Measurements from ENCODE around the gene IGFALS. TPM values are rescaled to one million over a fixed set of nuclear protein-coding genes. Genes with fewer than 3 reads are reported as not detected.

The IGFALS gene
- total RNA-seq, 4 donors from 2014 or later: 0.19 to 0.50 TPM; not detected in 2

- ATAC-seq (ENCODE audit: low FRiP score) (no peak), DNase-seq (ENCODE audit: low spot score) (no peak)
- TF ChIP-seq, protein P1, sequence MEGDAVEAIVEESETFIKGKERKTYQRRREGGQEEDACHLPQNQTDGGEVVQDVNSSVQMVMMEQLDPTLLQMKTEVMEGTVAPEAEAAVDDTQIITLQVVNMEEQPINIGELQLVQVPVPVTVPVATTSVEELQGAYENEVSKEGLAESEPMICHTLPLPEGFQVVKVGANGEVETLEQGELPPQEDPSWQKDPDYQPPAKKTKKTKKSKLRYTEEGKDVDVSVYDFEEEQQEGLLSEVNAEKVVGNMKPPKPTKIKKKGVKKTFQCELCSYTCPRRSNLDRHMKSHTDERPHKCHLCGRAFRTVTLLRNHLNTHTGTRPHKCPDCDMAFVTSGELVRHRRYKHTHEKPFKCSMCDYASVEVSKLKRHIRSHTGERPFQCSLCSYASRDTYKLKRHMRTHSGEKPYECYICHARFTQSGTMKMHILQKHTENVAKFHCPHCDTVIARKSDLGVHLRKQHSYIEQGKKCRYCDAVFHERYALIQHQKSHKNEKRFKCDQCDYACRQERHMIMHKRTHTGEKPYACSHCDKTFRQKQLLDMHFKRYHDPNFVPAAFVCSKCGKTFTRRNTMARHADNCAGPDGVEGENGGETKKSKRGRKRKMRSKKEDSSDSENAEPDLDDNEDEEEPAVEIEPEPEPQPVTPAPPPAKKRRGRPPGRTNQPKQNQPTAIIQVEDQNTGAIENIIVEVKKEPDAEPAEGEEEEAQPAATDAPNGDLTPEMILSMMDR (IDR thresholded peaks at IDR 0.05): no peak
These were observed 498 bp downstream of the IGFALS start for GRCh38 chr16:1792836-1793577.

GRCh38 chr16:1791943-1792812 lies 1.3 kb downstream of the IGFALS start:
- no peak for ATAC-seq (ENCODE audit: low FRiP score)
- TF ChIP-seq, protein P1 (IDR thresholded peaks at IDR 0.05): no peak
- DNase-seq (ENCODE audit: low spot score): no peak

- ATAC-seq (ENCODE audit: low FRiP score) (no peak), DNase-seq (ENCODE audit: low spot score) (no peak)
- TF ChIP-seq, protein P1 (IDR thresholded peaks at IDR 0.05): no peak
These were observed 2.1 kb downstream of the IGFALS start for GRCh38 chr16:1791256-1791942.

GRCh38 chr16:1790611-1791255 lies 2.8 kb downstream of the IGFALS start:
- ATAC-seq (ENCODE audit: low FRiP score) (no peak), DNase-seq (ENCODE audit: low spot score) (no peak)
- TF ChIP-seq, protein P1 (IDR thresholded peaks at IDR 0.05): no peak

DNA sequence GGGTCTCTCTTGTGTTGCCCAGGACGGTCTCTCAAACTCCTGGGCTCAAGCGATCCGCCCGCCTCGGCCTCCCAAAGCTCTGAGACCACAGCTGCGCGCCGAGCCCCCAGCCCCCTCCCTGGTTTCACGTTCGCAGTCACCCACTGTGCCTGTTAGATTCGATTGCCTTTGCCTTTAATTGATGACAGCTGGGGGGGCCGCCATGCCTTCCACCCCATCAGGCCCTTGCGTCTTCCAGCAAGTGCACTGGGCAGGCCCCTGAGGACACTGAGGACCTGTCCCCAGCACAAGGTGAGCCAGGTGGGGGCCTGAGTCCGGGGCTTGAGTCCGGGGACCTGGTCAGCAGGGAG lies 3.3 kb downstream of the IGFALS start:
- DNase-seq (ENCODE audit: low spot score) (no peak), ATAC-seq (ENCODE audit: low FRiP score) (no peak)
- TF ChIP-seq, protein P1 (IDR thresholded peaks at IDR 0.05): no peak

DNA sequence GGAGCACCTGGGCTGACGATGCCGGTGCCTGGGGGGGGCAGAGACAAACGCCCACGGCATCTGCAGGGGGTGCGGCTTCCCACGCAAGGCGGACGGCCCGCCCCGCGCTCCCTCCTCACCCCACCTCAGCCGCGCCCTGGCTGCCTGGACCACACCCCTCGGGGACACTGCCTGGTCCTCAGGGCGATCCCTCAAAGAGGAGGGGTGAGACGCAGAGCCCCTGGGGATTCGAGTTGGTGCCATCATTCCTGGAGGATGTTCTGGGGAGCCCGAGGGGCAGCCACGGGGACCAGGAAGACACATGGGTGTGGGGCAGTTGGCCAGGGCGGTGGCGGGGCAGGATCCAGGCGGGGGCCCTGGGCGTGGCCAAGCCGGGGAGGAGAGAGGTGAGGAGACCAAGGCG lies 3.9 kb downstream of the IGFALS start:
- DNase-seq (ENCODE audit: low spot score): no peak
- TF ChIP-seq, protein P1 (IDR thresholded peaks at IDR 0.05): no peak
- ATAC-seq (ENCODE audit: low FRiP score): no peak

Measured in omental fat pad (tissue), 4 donors.